Measurements from ENCODE around the gene CTNNA2.

CTNNA2 gene

DNA sequence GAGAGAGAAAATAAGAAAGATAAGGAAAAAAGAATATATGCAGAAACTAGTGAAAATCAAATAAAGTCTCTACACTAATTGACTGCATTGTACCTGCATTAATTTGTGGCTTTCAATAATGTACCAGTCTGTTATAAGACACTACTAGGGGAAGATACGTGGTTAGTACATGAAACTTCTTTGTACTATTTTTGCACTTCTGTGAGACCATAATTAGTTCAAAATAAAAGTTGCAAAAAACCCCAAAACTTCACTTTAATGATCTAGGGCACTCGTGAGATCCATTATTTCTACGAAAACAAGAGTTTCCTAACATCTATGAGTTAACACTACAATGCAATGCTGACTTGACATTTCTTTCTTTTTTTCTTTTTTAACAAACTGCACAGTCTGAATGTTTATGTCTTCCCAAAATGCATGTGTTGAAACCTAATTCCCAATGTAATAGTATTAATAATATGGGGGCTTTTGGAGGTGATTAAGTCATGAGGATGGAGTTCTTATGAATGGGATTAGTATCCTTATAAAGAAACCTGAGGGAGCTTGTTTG is 954.5 kb downstream of the CTNNA2 start:
- H3K27ac ChIP-seq, result no peak overlapping the region
- TF ChIP-seq ZFX (IDR thresholded peaks at IDR 0.05; ENCODE audit: borderline replicate concordance), result no peak
- no peak for TF ChIP-seq CTCF (IDR thresholded peaks at IDR 0.05)

- TF ChIP-seq CTCF (IDR thresholded peaks at IDR 0.05) (no peak), ZFX (IDR thresholded peaks at IDR 0.05; ENCODE audit: borderline replicate concordance) (no peak)
Observed at GRCh38 chr2:80469428-80469827, 956.6 kb downstream of the CTNNA2 start.

GRCh38 chr2:80473069-80473468 is 960.2 kb downstream of the CTNNA2 start:
- no peak overlapping the region for H3K27ac ChIP-seq
- TF ChIP-seq CTCF (IDR thresholded peaks at IDR 0.05) (no peak), ZFX (IDR thresholded peaks at IDR 0.05; ENCODE audit: borderline replicate concordance) (no peak)

More at GRCh38 chr2:80469428-80469827, 956.6 kb downstream of the CTNNA2 start:
- no peak overlapping the region for H3K27ac ChIP-seq

GRCh38 chr2:80473796-80474195 is 960.9 kb downstream of the CTNNA2 start:
- H3K27ac ChIP-seq, result no peak overlapping the region
- TF ChIP-seq ZFX (IDR thresholded peaks at IDR 0.05; ENCODE audit: borderline replicate concordance), result no peak

DNA sequence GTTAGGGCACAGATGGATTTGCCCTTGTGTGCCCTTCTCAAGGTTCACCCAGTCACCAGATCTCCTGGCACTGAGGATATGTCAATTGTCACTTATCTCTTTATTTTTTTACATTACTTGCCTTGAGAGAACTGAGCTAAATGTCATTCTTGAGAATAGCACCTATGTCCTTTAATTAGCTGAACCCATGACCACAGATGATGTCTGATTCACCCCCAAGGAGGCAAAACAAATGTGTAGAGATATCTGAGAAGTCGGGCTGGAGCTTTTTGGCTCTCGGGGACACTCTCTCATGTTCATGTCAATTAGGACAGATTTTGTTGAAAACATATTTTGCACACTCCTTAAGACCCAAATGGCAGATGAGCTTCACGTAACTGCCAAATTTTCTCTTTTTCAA is 963.1 kb downstream of the CTNNA2 start:
- H3K27ac ChIP-seq, result no peak overlapping the region
- no peak for TF ChIP-seq ZFX (IDR thresholded peaks at IDR 0.05; ENCODE audit: borderline replicate concordance)
- no peak for TF ChIP-seq CTCF (IDR thresholded peaks at IDR 0.05)

GRCh38 chr2:80476535-80477117 is 963.8 kb downstream of the CTNNA2 start:
- TF ChIP-seq CTCF (IDR thresholded peaks at IDR 0.05) (no peak), ZFX (IDR thresholded peaks at IDR 0.05; ENCODE audit: borderline replicate concordance) (no peak)
- H3K27ac ChIP-seq, result no peak overlapping the region

- no peak for TF ChIP-seq ZFX (IDR thresholded peaks at IDR 0.05; ENCODE audit: borderline replicate concordance)
- no peak for TF ChIP-seq CTCF (IDR thresholded peaks at IDR 0.05)
- no peak overlapping the region for H3K27ac ChIP-seq
Observed at GRCh38 chr2:80482276-80482675, 969.4 kb downstream of the CTNNA2 start.

- TF ChIP-seq ZFX (IDR thresholded peaks at IDR 0.05; ENCODE audit: borderline replicate concordance) (no peak), CTCF (IDR thresholded peaks at IDR 0.05) (no peak)
- no peak overlapping the region for H3K27ac ChIP-seq
Observed at GRCh38 chr2:80489717-80490116, 976.9 kb downstream of the CTNNA2 start.

Data from 22Rv1 (cell line).